ENCODE data around the gene BAK1.
"Not testable (repeated sequence)": the region's sequence is repeated elsewhere in the genome, so short reads cannot be mapped to it uniquely, and the experiment has no call there.

Gene BAK1

GRCh38 chr6:33607126-33607783 is 27.2 kb upstream of the BAK1 start:
- DNase-seq = no peak

- no peak for DNase-seq
Measured at GRCh38 chr6:33606642-33607041, 26.6 kb upstream of the BAK1 start.

GRCh38 chr6:33604941-33605854 is 25.1 kb upstream of the BAK1 start:
- DNase-seq = no peak

GRCh38 chr6:33602180-33602579 is 22.1 kb upstream of the BAK1 start:
- no peak for DNase-seq

GRCh38 chr6:33600761-33601160 is 20.7 kb upstream of the BAK1 start:
- no peak for DNase-seq

GRCh38 chr6:33599413-33599938 is 19.4 kb upstream of the BAK1 start:
- DNase-seq = no peak

GRCh38 chr6:33597551-33598322 is 17.7 kb upstream of the BAK1 start:
- DNase-seq = no peak

GRCh38 chr6:33596894-33597293 is 16.8 kb upstream of the BAK1 start:
- not testable (repeated sequence) for DNase-seq

- no peak for DNase-seq
Measured at GRCh38 chr6:33595001-33595846, 15.1 kb upstream of the BAK1 start.

GRCh38 chr6:33593414-33593727 is 13.3 kb upstream of the BAK1 start:
- DNase-seq = no peak

GRCh38 chr6:33592595-33593413 is 12.7 kb upstream of the BAK1 start:
- no peak for DNase-seq

GRCh38 chr6:33592280-33592594 is 12.2 kb upstream of the BAK1 start:
- no peak for DNase-seq

- DNase-seq = no peak
Measured at GRCh38 chr6:33591424-33592032, 11.5 kb upstream of the BAK1 start.

GRCh38 chr6:33590531-33591198 is 10.6 kb upstream of the BAK1 start:
- no peak for DNase-seq

- no peak for DNase-seq
Measured at GRCh38 chr6:33589731-33590530, 9.9 kb upstream of the BAK1 start.

GRCh38 chr6:33589392-33589730 is 9.3 kb upstream of the BAK1 start:
- DNase-seq = no peak

GRCh38 chr6:33588894-33589293 is 8.8 kb upstream of the BAK1 start:
- no peak for DNase-seq

GRCh38 chr6:33587529-33587928 is 7.5 kb upstream of the BAK1 start:
- DNase-seq = no peak

GRCh38 chr6:33586108-33586640 is 6.1 kb upstream of the BAK1 start:
- DNase-seq = no peak
